Glutamatergic neuron (in vitro differentiated cells): ENCODE results near the gene POLL. TPM values are rescaled to one million over a fixed set of nuclear protein-coding genes. Genes with fewer than 3 reads are reported as not detected.

Source experiments
- DNase-seq: peaks from one replicate; pipeline ENCODE4 v3.0.0; 2022
- H3K27ac Mint-ChIP-seq: one replicate; pipeline ENCODE4 v1.8.0; 2020; ENCODE audit warnings: mild to moderate bottlenecking, mixed read lengths, inconsistent platforms; ENCODE audit not compliant: unreplicated experiment
- H3K27me3 Mint-ChIP-seq: one replicate; pipeline ENCODE4 v1.8.0; 2020; ENCODE audit warnings: mild to moderate bottlenecking, moderate library complexity, mixed read lengths, inconsistent platforms; ENCODE audit not compliant: unreplicated experiment
- H3K36me3 Mint-ChIP-seq: one replicate; pipeline ENCODE4 v1.8.0; 2020; ENCODE audit warnings: mild to moderate bottlenecking, mixed read lengths, inconsistent platforms; ENCODE audit not compliant: unreplicated experiment
- H3K4me1 Mint-ChIP-seq: one replicate; pipeline ENCODE4 v1.8.0; 2020; ENCODE audit warnings: mild to moderate bottlenecking, low read depth, mixed read lengths, inconsistent platforms; ENCODE audit not compliant: unreplicated experiment
- H3K4me3 Mint-ChIP-seq: one replicate; pipeline ENCODE4 v1.8.0; 2020; ENCODE audit warnings: mild to moderate bottlenecking, mixed read lengths, inconsistent platforms; ENCODE audit not compliant: unreplicated experiment
- H3K9me3 Mint-ChIP-seq: one replicate; pipeline ENCODE4 v1.8.0; 2020; ENCODE audit warnings: mild to moderate bottlenecking, moderate library complexity, mixed read lengths, inconsistent platforms; ENCODE audit not compliant: unreplicated experiment
- total RNA-seq: library from RNA; stranded (reverse); fragmentation: NEBNext Ultra II Directional; extraction: Animal tissue kit (Norgen Biotek cat#: 25700); gene quantifications from one replicate; pipeline ENCODE4 v1.2.1, GENCODE V29; 2021; ENCODE audit not compliant: unreplicated experiment
- TF ChIP-seq, protein P1 (sequence below): fragments of 200-600 bp; sonication (generic); IDR thresholded peaks from one replicate; pipeline ENCODE4 v1.5.0; 2021; ENCODE audit not compliant: partially characterized antibody, unreplicated experiment

The POLL gene
- total RNA-seq, 1 donor from 2014 or later, result 33.4 TPM

GRCh38 chr10:101573885-101574753 lies 13.9 kb downstream of the POLL start:
- Mint-ChIP-seq H3K4me1 (peaks cover 2% of the 10 kb centered on the region), H3K36me3 (peaks cover 3% of the 10 kb centered on the region), H3K27me3 (peaks cover 4% of the 10 kb centered on the region), H3K27ac (no peak overlapping the region), H3K4me3 (no peak overlapping the region), H3K9me3 (peaks cover 2% of the 10 kb centered on the region)
- TF ChIP-seq, protein P1, sequence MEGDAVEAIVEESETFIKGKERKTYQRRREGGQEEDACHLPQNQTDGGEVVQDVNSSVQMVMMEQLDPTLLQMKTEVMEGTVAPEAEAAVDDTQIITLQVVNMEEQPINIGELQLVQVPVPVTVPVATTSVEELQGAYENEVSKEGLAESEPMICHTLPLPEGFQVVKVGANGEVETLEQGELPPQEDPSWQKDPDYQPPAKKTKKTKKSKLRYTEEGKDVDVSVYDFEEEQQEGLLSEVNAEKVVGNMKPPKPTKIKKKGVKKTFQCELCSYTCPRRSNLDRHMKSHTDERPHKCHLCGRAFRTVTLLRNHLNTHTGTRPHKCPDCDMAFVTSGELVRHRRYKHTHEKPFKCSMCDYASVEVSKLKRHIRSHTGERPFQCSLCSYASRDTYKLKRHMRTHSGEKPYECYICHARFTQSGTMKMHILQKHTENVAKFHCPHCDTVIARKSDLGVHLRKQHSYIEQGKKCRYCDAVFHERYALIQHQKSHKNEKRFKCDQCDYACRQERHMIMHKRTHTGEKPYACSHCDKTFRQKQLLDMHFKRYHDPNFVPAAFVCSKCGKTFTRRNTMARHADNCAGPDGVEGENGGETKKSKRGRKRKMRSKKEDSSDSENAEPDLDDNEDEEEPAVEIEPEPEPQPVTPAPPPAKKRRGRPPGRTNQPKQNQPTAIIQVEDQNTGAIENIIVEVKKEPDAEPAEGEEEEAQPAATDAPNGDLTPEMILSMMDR, result no peak
- DNase-seq, result no peak

DNA sequence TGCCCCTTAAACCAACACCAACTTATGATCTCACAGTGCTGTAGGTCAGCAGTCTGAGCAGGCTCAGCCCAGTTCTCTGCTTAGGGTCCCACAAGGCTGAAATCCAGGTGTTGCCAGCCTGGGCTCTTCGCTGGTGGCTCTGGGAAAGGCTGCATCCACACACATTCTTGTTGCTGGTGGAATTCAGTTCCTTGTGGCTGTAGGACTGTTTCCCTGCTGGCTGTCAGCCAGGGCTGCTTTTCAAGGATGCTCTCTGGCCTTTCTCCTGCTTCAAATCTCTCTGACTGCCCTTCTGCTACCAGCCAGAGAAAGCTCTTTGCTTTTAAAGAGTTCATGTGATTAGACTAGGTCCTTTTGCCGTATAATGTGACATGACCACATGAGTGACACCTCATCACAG lies 15.3 kb downstream of the POLL start:
- Mint-ChIP-seq H3K4me3 (no peak overlapping the region), H3K36me3 (peaks cover 3% of the 10 kb centered on the region), H3K4me1 (peaks cover 2% of the 10 kb centered on the region), H3K27ac (no peak overlapping the region), H3K27me3 (peaks cover 5% of the 10 kb centered on the region), H3K9me3 (peaks cover 2% of the 10 kb centered on the region)
- DNase-seq, result no peak
- TF ChIP-seq, protein P1, result no peak

GRCh38 chr10:101572126-101572525 lies 15.9 kb downstream of the POLL start:
- Mint-ChIP-seq H3K27ac (no peak overlapping the region), H3K4me1 (peaks cover 2% of the 10 kb centered on the region), H3K36me3 (peaks cover 3% of the 10 kb centered on the region), H3K9me3 (peaks cover 6% of the 10 kb centered on the region), H3K27me3 (peaks cover 9% of the 10 kb centered on the region), H3K4me3 (no peak overlapping the region)
- no peak for DNase-seq
- TF ChIP-seq, protein P1, result no peak

DNA sequence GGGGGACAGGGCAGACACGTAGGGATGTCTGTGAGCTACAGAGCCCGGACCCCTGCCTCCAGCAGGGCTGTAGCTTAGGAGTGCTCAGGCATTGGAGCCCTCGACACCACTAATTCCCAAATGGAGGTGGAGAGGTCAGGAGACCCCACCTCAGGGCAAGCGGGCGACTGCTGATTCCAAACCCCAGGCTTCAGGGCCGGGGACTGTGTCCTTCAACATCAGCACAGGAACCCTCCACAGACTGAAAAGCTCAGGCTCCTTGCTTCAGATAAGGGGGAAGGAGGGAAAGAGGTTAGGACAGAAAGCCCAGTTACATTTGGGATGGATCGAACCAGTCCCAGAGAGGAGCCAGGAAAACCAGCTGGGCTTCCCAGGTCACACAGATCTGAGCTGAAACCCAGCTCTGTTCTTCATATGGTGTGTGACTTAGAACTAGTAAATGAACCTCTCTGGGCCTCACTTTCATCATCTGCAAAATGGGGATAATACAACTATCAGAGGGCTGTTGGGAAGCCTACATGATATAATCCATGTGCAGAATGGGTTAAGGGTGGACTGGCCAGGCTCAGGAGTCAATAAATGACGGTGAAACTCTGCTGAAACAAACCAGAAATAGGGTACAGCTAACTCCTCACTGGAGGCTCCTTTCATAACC lies 16.7 kb downstream of the POLL start:
- H3K36me3 Mint-ChIP-seq, result peaks cover 3% of the 10 kb centered on the region

More for the DNA sequence above, 16.7 kb downstream of the POLL start:
- H3K9me3 Mint-ChIP-seq, result peaks cover 8% of the 10 kb centered on the region
- peaks cover 3% of the 10 kb centered on the region for H3K4me1 Mint-ChIP-seq
- DNase-seq, result no peak
- H3K4me3 Mint-ChIP-seq, result no peak overlapping the region
- no peak overlapping the region for H3K27ac Mint-ChIP-seq
- H3K27me3 Mint-ChIP-seq, result peaks cover 12% of the 10 kb centered on the region
- TF ChIP-seq, protein P1, result no peak
